Transverse colon (tissue), 4 donors: ENCODE results near the gene DSG2. TPM values are rescaled to one million over a fixed set of nuclear protein-coding genes. Genes with fewer than 3 reads are reported as not detected.

Experiments used
- DNase-seq: peaks from one replicate; pipeline ENCODE4 v3.0.0-alpha.2; 2019
- H3K27ac ChIP-seq, 4 donors: fragments of 200-600 bp; sonication (generic); 2 replicates each; pipeline ENCODE4 v1.5.1; 2016 to 2018; ENCODE audit warnings: inconsistent platforms in 4 of 4
- H3K27me3 ChIP-seq: fragments of 200-600 bp; sonication (generic); 2 replicates; pipeline ENCODE4 v1.5.1; 2017; ENCODE audit warnings: inconsistent platforms
- H3K36me3 ChIP-seq, 4 donors: fragments of 200-600 bp; sonication (generic); 2 replicates each; pipeline ENCODE4 v1.5.1; 2017 to 2019; ENCODE audit warnings: inconsistent platforms in 4 of 4
- H3K4me1 ChIP-seq, 4 donors: fragments of 200-600 bp; sonication (generic); 2 replicates each; pipeline ENCODE4 v1.5.1; 2017 to 2020; ENCODE audit warnings: inconsistent platforms in 4 of 4
- H3K4me3 ChIP-seq, 4 donors: fragments of 200-600 bp; sonication (generic); 1 replicate in 1 of 4; 2 replicates in 3 of 4; pipeline versions ENCODE4 v1.5.1 to v1.6.1; 2017 to 2019; ENCODE audit warnings: inconsistent platforms in 4 of 4
- H3K9me3 ChIP-seq, 2 donors: fragments of 200-600 bp; sonication (generic); 2 replicates each; pipeline ENCODE4 v1.5.1; 2017 to 2019; ENCODE audit warnings: inconsistent platforms in 2 of 2
- CTCF ChIP-seq, 5 experiments: fragments of 200-600 bp in 3 of 5; fragments of 450-650 bp in 2 of 5; sonication (generic) in 3 of 5; IDR thresholded peaks; 1 replicate in 2 of 5; 2 replicates in 3 of 5; pipeline ENCODE4 v1.5.1; 2016 to 2017; ENCODE audit warnings: antibody characterized with exemption in 5 of 5, inconsistent platforms in 3 of 5, mild to moderate bottlenecking in 2 of 5, moderate library complexity in 1 of 5
- EP300 ChIP-seq: sonication (generic); formaldehyde crosslinking; IDR thresholded peaks from one replicate; pipeline ENCODE4 v1.6.1; 2017; ENCODE audit warnings: antibody characterized with exemption, low read depth
- POLR2A ChIP-seq: fragments of 450-650 bp; IDR thresholded peaks from one replicate; pipeline ENCODE4 v1.6.1; 2016; ENCODE audit warnings: antibody characterized with exemption, mild to moderate bottlenecking, moderate library complexity
- POLR2AphosphoS5 ChIP-seq, 3 donors: sonication (generic); formaldehyde crosslinking; IDR thresholded peaks; one replicate each; pipeline ENCODE4 v1.6.1; 2016; ENCODE audit warnings: antibody characterized with exemption in 3 of 3
- WGBS, 2 donors: methylation state at CpG; one replicate each; pipeline ENCODE4 v1.1.5; 2018; ENCODE audit warnings: low coverage in 1 of 2; 5-methylcytosine and 5-hydroxymethylcytosine counted together
- in situ Hi-C, 4 donors: fragments of 200-750 bp; cut with MboI; loops; one replicate each; pipeline versions ENCODE4 v1.15.0 to v1.15.1; 2017; ENCODE audit warnings: low sequenced_read_pairs in 3 of 4, low pct_ligation_motif_present in 1 of 4, low pct_unique_long_range_greater_than_20kb in 1 of 4
- intact Hi-C: fragments of 100-400 bp; cut with DNase I; formaldehyde crosslinking; loops from one replicate; pipeline ENCODE4 v1.15.1; 2023; ENCODE audit warnings: low total_unique reads
- total RNA-seq, 4 donors: library from RNA; depleted of rRNA; stranded (reverse); fragments of >200 nt; gene quantifications; one replicate each; pipeline ENCODE4 v1.1.0, GENCODE V29; 2016

The DSG2 gene
- total RNA-seq, 4 donors from 2014 or later, result 59.3 to 272 (median 198) TPM

GRCh38 chr18:31557446-31557845 lies 59.5 kb downstream of the DSG2 start:
- Histone ChIP-seq H3K36me3 (no peaks in the 10 kb centered on the region), H3K4me1 (no peaks in the 10 kb centered on the region), H3K27ac (no peak overlapping the region), H3K27me3 (no peaks in the 10 kb centered on the region), H3K9me3 (no peaks in the 10 kb centered on the region), H3K4me3 (no peak overlapping the region)
- 91 to 92% methylated on average over 3 of the region's 3 CpGs for WGBS, 2 donors
- in situ Hi-C loops, result loop anchor here (10.0 to 25.0 kb wide), 5 partner anchors 155 to 405 kb away; no protein-coding TSS in a partner anchor
- intact Hi-C loops, result loop anchor here (10.0 kb wide), 1 partner anchor 267 kb away; no protein-coding TSS in a partner anchor
- no peak for DNase-seq
- no peak for TF ChIP-seq EP300
- TF ChIP-seq CTCF (IDR thresholded peaks at IDR 0.05), result no peak
- no peak for TF ChIP-seq POLR2AphosphoS5 (IDR thresholded peaks at IDR 0.05)
- no peak for TF ChIP-seq POLR2A

- H3K4me3 ChIP-seq, result no peak overlapping the region
- H3K4me1 ChIP-seq, result no peaks in the 10 kb centered on the region
- DNase-seq, result no peak
- 81 to 88% methylated on average over 5 to 9 of the region's 9 CpGs for WGBS, 2 donors
- H3K9me3 ChIP-seq, result no peaks in the 10 kb centered on the region
- in situ Hi-C loops (loop anchor here (10.0 to 25.0 kb wide), 5 partner anchors 154 to 404 kb away; no protein-coding TSS in a partner anchor), intact Hi-C loops (loop anchor here (10.0 kb wide), 1 partner anchor 266 kb away; no protein-coding TSS in a partner anchor)
- H3K27me3 ChIP-seq, result no peaks in the 10 kb centered on the region
- H3K27ac ChIP-seq, result no peak overlapping the region
- H3K36me3 ChIP-seq, result no peaks in the 10 kb centered on the region
- TF ChIP-seq CTCF (IDR thresholded peaks at IDR 0.05) (no peak), POLR2AphosphoS5 (IDR thresholded peaks at IDR 0.05) (no peak), EP300 (no peak)
Measured at GRCh38 chr18:31558567-31558966, 60.6 kb downstream of the DSG2 start.

- Histone ChIP-seq H3K9me3 (no peaks in the 10 kb centered on the region), H3K27me3 (no peaks in the 10 kb centered on the region), H3K4me1 (peaks cover 0 to 14% (median 2%) of the 10 kb centered on the region in 4 donors), H3K36me3 (no peaks in the 10 kb centered on the region), H3K27ac (no peak overlapping the region), H3K4me3 (no peak overlapping the region)
- DNase-seq, result no peak
- in situ Hi-C loops (loop anchor here (25.0 kb wide), 3 partner anchors 150 to 400 kb away; no protein-coding TSS in a partner anchor), intact Hi-C loops (no loop called here)
- TF ChIP-seq EP300 (no peak), POLR2AphosphoS5 (IDR thresholded peaks at IDR 0.05) (no peak), POLR2A (no peak)
- WGBS, 2 donors, result 71 to 72% methylated on average over 4 of the region's 4 CpGs
Measured at GRCh38 chr18:31562726-31563125, 64.7 kb downstream of the DSG2 start.

GRCh38 chr18:31563778-31564177 lies 65.8 kb downstream of the DSG2 start:
- DNase-seq, result no peak
- Histone ChIP-seq H3K4me1 (peaks cover 0 to 14% (median 2%) of the 10 kb centered on the region in 4 donors), H3K4me3 (no peak overlapping the region), H3K9me3 (no peaks in the 10 kb centered on the region), H3K36me3 (no peaks in the 10 kb centered on the region), H3K27ac (no peak overlapping the region), H3K27me3 (no peaks in the 10 kb centered on the region)
- intact Hi-C loops, result no loop called here
- WGBS, 2 donors, result 25 to 28% methylated on average over 1 of the region's 1 CpG
- TF ChIP-seq EP300, result no peak
- TF ChIP-seq POLR2AphosphoS5 (IDR thresholded peaks at IDR 0.05), result no peak
- TF ChIP-seq CTCF (IDR thresholded peaks at IDR 0.05), result no peak
- no peak for TF ChIP-seq POLR2A
- in situ Hi-C loops, result loop anchor here (25.0 kb wide), 3 partner anchors 149 to 399 kb away; no protein-coding TSS in a partner anchor

GRCh38 chr18:31565345-31565744 lies 67.4 kb downstream of the DSG2 start:
- TF ChIP-seq POLR2A (no peak), CTCF (IDR thresholded peaks at IDR 0.05) (no peak), EP300 (no peak), POLR2AphosphoS5 (IDR thresholded peaks at IDR 0.05) (no peak)
- WGBS, 2 donors, result 80 to 88% methylated on average over 2 of the region's 2 CpGs
- Histone ChIP-seq H3K27me3 (no peaks in the 10 kb centered on the region), H3K9me3 (no peaks in the 10 kb centered on the region), H3K4me1 (peaks cover 0 to 14% (median 2%) of the 10 kb centered on the region in 4 donors), H3K36me3 (no peaks in the 10 kb centered on the region), H3K27ac (peak overlapping the region in 2 of 4 donors; percentile 35 to 49), H3K4me3 (no peak overlapping the region)
- DNase-seq, result no peak
- intact Hi-C loops (no loop called here), in situ Hi-C loops (loop anchor here (25.0 kb wide), 3 partner anchors 147 to 397 kb away; no protein-coding TSS in a partner anchor)
